ENCODE measurements around the gene SULF2. TPM values are rescaled to one million over a fixed set of nuclear protein-coding genes. Genes with fewer than 3 reads are reported as not detected.

SULF2 gene
- total and polyA plus RNA-seq, 9 of the 15 experiments (the other 6 are each of a cell fraction or from before 2014, with no cell fraction given): 0.33 TPM; not detected in 8

GRCh38 chr20:47610247-47610944, 174.9 kb downstream of the SULF2 start (continued):
- TF ChIP-seq, protein P1, sequence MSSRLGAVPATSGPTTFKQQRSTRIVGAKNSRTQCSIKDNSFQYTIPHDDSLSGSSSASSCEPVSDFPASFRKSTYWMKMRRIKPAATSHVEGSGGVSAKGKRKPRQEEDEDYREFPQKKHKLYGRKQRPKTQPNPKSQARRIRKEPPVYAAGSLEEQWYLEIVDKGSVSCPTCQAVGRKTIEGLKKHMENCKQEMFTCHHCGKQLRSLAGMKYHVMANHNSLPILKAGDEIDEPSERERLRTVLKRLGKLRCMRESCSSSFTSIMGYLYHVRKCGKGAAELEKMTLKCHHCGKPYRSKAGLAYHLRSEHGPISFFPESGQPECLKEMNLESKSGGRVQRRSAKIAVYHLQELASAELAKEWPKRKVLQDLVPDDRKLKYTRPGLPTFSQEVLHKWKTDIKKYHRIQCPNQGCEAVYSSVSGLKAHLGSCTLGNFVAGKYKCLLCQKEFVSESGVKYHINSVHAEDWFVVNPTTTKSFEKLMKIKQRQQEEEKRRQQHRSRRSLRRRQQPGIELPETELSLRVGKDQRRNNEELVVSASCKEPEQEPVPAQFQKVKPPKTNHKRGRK (tag; IDR thresholded peaks at IDR 0.05): no peak
- TF ChIP-seq, protein P2, sequence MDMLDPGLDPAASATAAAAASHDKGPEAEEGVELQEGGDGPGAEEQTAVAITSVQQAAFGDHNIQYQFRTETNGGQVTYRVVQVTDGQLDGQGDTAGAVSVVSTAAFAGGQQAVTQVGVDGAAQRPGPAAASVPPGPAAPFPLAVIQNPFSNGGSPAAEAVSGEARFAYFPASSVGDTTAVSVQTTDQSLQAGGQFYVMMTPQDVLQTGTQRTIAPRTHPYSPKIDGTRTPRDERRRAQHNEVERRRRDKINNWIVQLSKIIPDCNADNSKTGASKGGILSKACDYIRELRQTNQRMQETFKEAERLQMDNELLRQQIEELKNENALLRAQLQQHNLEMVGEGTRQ (CRISPR knock-in tag; IDR thresholded peaks at IDR 0.05): no peak
- TF ChIP-seq MAX (CRISPR knock-in tag; IDR thresholded peaks at IDR 0.05) (0 out of 2 replicates have a peak, but pooled peaks have one; percentile 39), SMARCA4 (IDR thresholded peaks at IDR 0.05) (0 out of 2 replicates have a peak, but pooled peaks have one; percentile 71), SIN3A (IDR thresholded peaks at IDR 0.05; ENCODE audit: borderline replicate concordance in 2 of 2, control insufficient read depth in 1 of 2, low read depth in 2 of 2, low read length in 2 of 2) (no peak), BCL6 (CRISPR knock-in tag; IDR thresholded peaks at IDR 0.05) (no peak), E2F6 (IDR thresholded peaks at IDR 0.05; ENCODE audit: borderline replicate concordance in 1 of 2, extremely low read depth in 1 of 2, insufficient read depth in 1 of 2, insufficient read length in 1 of 2, low read depth in 1 of 2, low read length in 1 of 2, poor library complexity in 1 of 2, severe bottlenecking in 1 of 2) (no peak), NFE2 (IDR thresholded peaks at IDR 0.05; ENCODE audit: low read depth) (no peak), NFRKB (IDR thresholded peaks at IDR 0.05; ENCODE audit: low read depth) (peak; percentile 51)
- TF ChIP-seq, protein P3, sequence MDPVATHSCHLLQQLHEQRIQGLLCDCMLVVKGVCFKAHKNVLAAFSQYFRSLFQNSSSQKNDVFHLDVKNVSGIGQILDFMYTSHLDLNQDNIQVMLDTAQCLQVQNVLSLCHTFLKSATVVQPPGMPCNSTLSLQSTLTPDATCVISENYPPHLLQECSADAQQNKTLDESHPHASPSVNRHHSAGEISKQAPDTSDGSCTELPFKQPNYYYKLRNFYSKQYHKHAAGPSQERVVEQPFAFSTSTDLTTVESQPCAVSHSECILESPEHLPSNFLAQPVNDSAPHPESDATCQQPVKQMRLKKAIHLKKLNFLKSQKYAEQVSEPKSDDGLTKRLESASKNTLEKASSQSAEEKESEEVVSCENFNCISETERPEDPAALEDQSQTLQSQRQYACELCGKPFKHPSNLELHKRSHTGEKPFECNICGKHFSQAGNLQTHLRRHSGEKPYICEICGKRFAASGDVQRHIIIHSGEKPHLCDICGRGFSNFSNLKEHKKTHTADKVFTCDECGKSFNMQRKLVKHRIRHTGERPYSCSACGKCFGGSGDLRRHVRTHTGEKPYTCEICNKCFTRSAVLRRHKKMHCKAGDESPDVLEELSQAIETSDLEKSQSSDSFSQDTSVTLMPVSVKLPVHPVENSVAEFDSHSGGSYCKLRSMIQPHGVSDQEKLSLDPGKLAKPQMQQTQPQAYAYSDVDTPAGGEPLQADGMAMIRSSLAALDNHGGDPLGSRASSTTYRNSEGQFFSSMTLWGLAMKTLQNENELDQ (CRISPR knock-in tag; IDR thresholded peaks at IDR 0.05; ENCODE audit: borderline replicate concordance): no peak
- TF ChIP-seq, protein P4, sequence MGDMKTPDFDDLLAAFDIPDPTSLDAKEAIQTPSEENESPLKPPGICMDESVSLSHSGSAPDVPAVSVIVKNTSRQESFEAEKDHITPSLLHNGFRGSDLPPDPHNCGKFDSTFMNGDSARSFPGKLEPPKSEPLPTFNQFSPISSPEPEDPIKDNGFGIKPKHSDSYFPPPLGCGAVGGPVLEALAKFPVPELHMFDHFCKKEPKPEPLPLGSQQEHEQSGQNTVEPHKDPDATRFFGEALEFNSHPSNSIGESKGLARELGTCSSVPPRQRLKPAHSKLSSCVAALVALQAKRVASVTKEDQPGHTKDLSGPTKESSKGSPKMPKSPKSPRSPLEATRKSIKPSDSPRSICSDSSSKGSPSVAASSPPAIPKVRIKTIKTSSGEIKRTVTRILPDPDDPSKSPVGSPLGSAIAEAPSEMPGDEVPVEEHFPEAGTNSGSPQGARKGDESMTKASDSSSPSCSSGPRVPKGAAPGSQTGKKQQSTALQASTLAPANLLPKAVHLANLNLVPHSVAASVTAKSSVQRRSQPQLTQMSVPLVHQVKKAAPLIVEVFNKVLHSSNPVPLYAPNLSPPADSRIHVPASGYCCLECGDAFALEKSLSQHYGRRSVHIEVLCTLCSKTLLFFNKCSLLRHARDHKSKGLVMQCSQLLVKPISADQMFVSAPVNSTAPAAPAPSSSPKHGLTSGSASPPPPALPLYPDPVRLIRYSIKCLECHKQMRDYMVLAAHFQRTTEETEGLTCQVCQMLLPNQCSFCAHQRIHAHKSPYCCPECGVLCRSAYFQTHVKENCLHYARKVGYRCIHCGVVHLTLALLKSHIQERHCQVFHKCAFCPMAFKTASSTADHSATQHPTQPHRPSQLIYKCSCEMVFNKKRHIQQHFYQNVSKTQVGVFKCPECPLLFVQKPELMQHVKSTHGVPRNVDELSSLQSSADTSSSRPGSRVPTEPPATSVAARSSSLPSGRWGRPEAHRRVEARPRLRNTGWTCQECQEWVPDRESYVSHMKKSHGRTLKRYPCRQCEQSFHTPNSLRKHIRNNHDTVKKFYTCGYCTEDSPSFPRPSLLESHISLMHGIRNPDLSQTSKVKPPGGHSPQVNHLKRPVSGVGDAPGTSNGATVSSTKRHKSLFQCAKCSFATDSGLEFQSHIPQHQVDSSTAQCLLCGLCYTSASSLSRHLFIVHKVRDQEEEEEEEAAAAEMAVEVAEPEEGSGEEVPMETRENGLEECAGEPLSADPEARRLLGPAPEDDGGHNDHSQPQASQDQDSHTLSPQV (IDR thresholded peaks at IDR 0.05): peak; percentile 41; the same call in 1 of the 2 replicates
- TF ChIP-seq, protein P5, sequence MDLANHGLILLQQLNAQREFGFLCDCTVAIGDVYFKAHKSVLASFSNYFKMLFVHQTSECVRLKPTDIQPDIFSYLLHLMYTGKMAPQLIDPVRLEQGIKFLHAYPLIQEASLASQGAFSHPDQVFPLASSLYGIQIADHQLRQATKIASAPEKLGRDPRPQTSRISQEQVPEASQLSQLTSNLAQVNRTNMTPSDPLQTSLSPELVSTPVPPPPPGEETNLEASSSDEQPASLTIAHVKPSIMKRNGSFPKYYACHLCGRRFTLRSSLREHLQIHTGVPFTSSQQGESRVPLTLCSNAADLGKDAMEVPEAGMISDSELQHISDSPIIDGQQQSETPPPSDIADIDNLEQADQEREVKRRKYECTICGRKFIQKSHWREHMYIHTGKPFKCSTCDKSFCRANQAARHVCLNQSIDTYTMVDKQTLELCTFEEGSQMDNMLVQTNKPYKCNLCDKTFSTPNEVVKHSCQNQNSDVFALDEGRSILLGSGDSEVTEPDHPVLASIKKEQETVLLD (IDR thresholded peaks at IDR 0.05): no peak
